T-helper 2 cell (primary cell): ENCODE results near the gene ERP29.
A peak's percentile ranks its signal among the peaks of the same experiment; 100 is the strongest.

Source experiments
- DNase-seq, 5 experiments: peaks; one replicate each; pipeline versions ENCODE4 v3.0.0 to v3.0.0-alpha.2; 2012 to 2022

ERP29 gene

GRCh38 chr12:112046003-112046402 is 32.8 kb downstream of the ERP29 start:
- no peak for DNase-seq

DNA sequence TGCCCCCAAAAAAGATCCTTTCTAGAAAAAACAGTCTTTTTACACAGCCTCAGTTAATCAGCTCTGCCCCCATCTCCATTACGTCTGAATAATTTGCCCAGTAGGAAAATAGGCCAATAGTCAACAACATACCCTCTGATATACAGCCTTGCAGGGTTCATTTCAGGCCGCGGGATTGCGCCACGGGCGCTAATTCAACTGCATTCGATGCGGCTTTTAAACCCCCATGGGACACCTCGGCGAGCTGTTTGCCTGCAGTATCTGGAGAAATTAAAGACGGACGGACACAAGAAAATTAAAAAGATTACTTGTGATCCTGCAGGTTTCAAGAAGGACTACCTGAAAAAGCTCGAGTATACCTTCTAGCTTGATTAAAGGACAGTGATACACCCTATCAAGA is 36.1 kb downstream of the ERP29 start:
- DNase-seq: no peak

- DNase-seq: peak in 1 of 5 experiments; percentile 24
Measured at GRCh38 chr12:112061137-112061536, 47.9 kb downstream of the ERP29 start.

- DNase-seq: no peak
Measured at GRCh38 chr12:112063273-112063672, 50.0 kb downstream of the ERP29 start.

DNA sequence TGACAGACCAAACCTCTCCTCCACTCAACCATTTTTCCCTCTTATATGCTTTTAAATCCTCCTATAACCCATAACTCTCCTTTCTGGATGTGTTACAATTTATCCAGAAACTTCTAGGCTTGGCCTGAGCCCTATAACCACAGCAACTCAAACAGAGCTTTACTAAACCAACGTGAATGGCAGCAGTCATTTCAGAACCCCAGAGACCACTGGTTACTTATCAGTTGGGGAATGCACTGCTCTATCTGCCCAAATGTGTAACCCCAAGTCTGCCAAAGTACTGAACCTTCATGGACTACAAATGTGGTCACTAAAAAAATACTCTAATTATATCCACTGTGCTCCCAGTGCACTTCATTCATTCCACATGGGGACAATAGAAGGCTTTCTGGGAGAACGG is 53.3 kb downstream of the ERP29 start:
- DNase-seq: peak in 1 of 5 experiments; percentile 60
